ENCODE data around the gene SMARCB1. TPM values are rescaled to one million over a fixed set of nuclear protein-coding genes. Genes with fewer than 3 reads are reported as not detected.
A peak's percentile ranks its signal among the peaks of the same experiment; 100 is the strongest.

The SMARCB1 gene
- total and polyA plus RNA-seq, 2 donors (not counting 1 experiment from before 2014, with no cell fraction given), result 179 to 190 TPM

DNA sequence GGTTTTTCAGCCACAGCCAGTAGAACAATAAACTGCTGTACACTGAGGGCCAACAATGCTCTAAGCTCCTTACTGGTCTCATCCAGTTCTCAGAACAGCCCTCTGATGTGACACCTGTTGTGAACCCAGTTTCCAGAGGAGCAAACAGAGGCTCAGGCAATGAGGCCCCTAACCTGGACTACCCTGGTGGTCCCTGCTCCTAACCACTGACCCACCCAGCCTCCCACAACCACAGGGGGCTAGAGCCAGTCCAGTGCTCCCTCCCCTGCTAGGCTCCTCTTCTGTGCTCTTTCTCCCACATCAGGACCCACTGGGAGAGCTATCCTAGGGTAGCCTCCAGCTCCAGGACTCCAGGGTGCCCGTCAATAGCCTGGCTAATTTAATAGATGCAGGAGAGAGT lies 4.1 kb upstream of the SMARCB1 start:
- no CpG with 5 or more reads among the region's 1 CpG for WGBS (ENCODE audit: insufficient coverage)
- H3K27ac Mint-ChIP-seq, result peak overlapping the region; percentile 37
- peaks cover 14% of the 10 kb centered on the region for H3K4me1 Mint-ChIP-seq
- H3K79me2 ChIP-seq (ENCODE audit: control insufficient read depth, insufficient read depth, low read length), result peaks cover 4% of the 10 kb centered on the region
- no peak overlapping the region for H2AFZ ChIP-seq (ENCODE audit: insufficient read depth, low read depth, low read length, poor library complexity, severe bottlenecking)
- TF ChIP-seq, protein P1, sequence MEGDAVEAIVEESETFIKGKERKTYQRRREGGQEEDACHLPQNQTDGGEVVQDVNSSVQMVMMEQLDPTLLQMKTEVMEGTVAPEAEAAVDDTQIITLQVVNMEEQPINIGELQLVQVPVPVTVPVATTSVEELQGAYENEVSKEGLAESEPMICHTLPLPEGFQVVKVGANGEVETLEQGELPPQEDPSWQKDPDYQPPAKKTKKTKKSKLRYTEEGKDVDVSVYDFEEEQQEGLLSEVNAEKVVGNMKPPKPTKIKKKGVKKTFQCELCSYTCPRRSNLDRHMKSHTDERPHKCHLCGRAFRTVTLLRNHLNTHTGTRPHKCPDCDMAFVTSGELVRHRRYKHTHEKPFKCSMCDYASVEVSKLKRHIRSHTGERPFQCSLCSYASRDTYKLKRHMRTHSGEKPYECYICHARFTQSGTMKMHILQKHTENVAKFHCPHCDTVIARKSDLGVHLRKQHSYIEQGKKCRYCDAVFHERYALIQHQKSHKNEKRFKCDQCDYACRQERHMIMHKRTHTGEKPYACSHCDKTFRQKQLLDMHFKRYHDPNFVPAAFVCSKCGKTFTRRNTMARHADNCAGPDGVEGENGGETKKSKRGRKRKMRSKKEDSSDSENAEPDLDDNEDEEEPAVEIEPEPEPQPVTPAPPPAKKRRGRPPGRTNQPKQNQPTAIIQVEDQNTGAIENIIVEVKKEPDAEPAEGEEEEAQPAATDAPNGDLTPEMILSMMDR (IDR thresholded peaks at IDR 0.05), result no peak
- TF ChIP-seq EZH2 (IDR thresholded peaks at IDR 0.05; ENCODE audit: borderline replicate concordance, insufficient read depth, low read depth, low read length, poor library complexity, severe bottlenecking), result no peak
- peaks cover 0 to 10% of the 10 kb centered on the region in 2 experiments for H3K36me3 ChIP-seq (replicated peaks in 1 of 2; ENCODE audit: control extremely low read depth in 1 of 2, control insufficient read depth in 1 of 2, extremely low read depth in 1 of 2, insufficient read depth in 2 of 2, low read length in 1 of 2)
- no peak for ATAC-seq (ENCODE audit: low read depth)
- H3K9me3 Mint-ChIP-seq (ENCODE audit: insufficient read depth), result no peaks in the 10 kb centered on the region
- H3K9ac ChIP-seq (ENCODE audit: low read length), result no peak overlapping the region
- H3K4me3 ChIP-seq (ENCODE audit: control extremely low read depth in 1 of 5, extremely low read depth in 1 of 5, insufficient read depth in 1 of 5, low read depth in 2 of 5, low read length in 4 of 5), result no peak overlapping the region
- intact Hi-C loops (cut with micrococcal nuclease), result loop anchor here (10.0 kb wide), 1 partner anchor 232 kb away; the partner anchor contains the start of gene CABIN1
- H3K27me3 ChIP-seq (replicated peaks in 1 of 4; ENCODE audit: control extremely low read depth in 1 of 4, control insufficient read depth in 3 of 4, insufficient read depth in 4 of 4, low read length in 3 of 4), result no peaks in the 10 kb centered on the region
- H4K20me1 ChIP-seq (ENCODE audit: control insufficient read depth, insufficient read depth, low read length, poor library complexity, severe bottlenecking), result peaks cover 3% of the 10 kb centered on the region
- H3K4me1 ChIP-seq (ENCODE audit: control insufficient read depth in 2 of 2, insufficient read depth in 2 of 2, low read length in 2 of 2), result peaks cover 20 to 22% of the 10 kb centered on the region in 2 donors
- H3K4me2 ChIP-seq (replicated peaks; ENCODE audit: low read depth, low read length, poor library complexity, severe bottlenecking), result no peak overlapping the region
- H3K9me3 ChIP-seq (ENCODE audit: control extremely low read depth in 1 of 3, control insufficient read depth in 2 of 3, insufficient read depth in 1 of 3, low read length in 2 of 3), result no peaks in the 10 kb centered on the region
- no peak for DNase-seq
- H3K27ac ChIP-seq (ENCODE audit: low read length in 2 of 2), result no peak overlapping the region
- ChIA-PET CTCF (no interaction called here), POLR2A (no interaction called here)
- H3K4me3 Mint-ChIP-seq, result no peak overlapping the region
- H3K27me3 Mint-ChIP-seq, result no peaks in the 10 kb centered on the region

DNA sequence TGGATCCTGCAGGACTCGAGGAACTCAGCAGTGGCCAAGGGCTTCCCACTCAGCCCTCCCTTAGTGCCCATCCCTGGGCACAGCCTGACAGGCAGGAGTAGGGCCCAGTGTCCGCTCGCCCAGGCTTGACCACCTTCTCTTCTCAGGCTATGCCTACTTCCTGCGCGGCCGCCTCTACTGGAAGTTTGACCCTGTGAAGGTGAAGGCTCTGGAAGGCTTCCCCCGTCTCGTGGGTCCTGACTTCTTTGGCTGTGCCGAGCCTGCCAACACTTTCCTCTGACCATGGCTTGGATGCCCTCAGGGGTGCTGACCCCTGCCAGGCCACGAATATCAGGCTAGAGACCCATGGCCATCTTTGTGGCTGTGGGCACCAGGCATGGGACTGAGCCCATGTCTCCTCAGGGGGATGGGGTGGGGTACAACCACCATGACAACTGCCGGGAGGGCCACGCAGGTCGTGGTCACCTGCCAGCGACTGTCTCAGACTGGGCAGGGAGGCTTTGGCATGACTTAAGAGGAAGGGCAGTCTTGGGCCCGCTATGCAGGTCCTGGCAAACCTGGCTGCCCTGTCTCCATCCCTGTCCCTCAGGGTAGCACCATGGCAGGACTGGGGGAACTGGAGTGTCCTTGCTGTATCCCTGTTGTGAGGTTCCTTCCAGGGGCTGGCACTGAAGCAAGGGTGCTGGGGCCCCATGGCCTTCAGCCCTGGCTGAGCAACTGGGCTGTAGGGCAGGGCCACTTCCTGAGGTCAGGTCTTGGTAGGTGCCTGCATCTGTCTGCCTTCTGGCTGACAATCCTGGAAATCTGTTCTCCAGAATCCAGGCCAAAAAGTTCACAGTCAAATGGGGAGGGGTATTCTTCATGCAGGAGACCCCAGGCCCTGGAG lies 3.3 kb upstream of the SMARCB1 start:
- Mint-ChIP-seq H3K4me3 (no peak overlapping the region), H3K27me3 (no peaks in the 10 kb centered on the region), H3K27ac (no peak overlapping the region), H3K9me3 (ENCODE audit: insufficient read depth) (no peaks in the 10 kb centered on the region), H3K4me1 (peaks cover 21% of the 10 kb centered on the region)
- H3K9me3 ChIP-seq (ENCODE audit: control extremely low read depth in 1 of 3, control insufficient read depth in 2 of 3, insufficient read depth in 1 of 3, low read length in 2 of 3), result no peaks in the 10 kb centered on the region
- DNase-seq (no peak), ATAC-seq (ENCODE audit: low read depth) (no peak)
- peaks cover 0 to 10% of the 10 kb centered on the region in 2 experiments for H3K36me3 ChIP-seq (replicated peaks in 1 of 2; ENCODE audit: control extremely low read depth in 1 of 2, control insufficient read depth in 1 of 2, extremely low read depth in 1 of 2, insufficient read depth in 2 of 2, low read length in 1 of 2)
- intact Hi-C loops (cut with micrococcal nuclease), result loop anchor here (10.0 kb wide), 1 partner anchor 231 kb away; the partner anchor contains the start of gene CABIN1
- H3K4me3 ChIP-seq (ENCODE audit: control extremely low read depth in 1 of 5, extremely low read depth in 1 of 5, insufficient read depth in 1 of 5, low read depth in 2 of 5, low read length in 4 of 5), result no peak overlapping the region
- H3K4me1 ChIP-seq (ENCODE audit: control insufficient read depth in 2 of 2, insufficient read depth in 2 of 2, low read length in 2 of 2), result peaks cover 28 to 30% of the 10 kb centered on the region in 2 donors
- H2AFZ ChIP-seq (ENCODE audit: insufficient read depth, low read depth, low read length, poor library complexity, severe bottlenecking), result no peak overlapping the region
- H3K27me3 ChIP-seq (replicated peaks in 1 of 4; ENCODE audit: control extremely low read depth in 1 of 4, control insufficient read depth in 3 of 4, insufficient read depth in 4 of 4, low read length in 3 of 4), result no peaks in the 10 kb centered on the region
- 89% methylated on average over 14 of the region's 15 CpGs for WGBS (ENCODE audit: insufficient coverage)
- no peak overlapping the region for H3K9ac ChIP-seq (ENCODE audit: low read length)
- no peak overlapping the region for H3K4me2 ChIP-seq (replicated peaks; ENCODE audit: low read depth, low read length, poor library complexity, severe bottlenecking)
- peaks cover 12% of the 10 kb centered on the region for H3K79me2 ChIP-seq (ENCODE audit: control insufficient read depth, insufficient read depth, low read length)
- peak overlapping the region in 1 of 2 donors; percentile 27 for H3K27ac ChIP-seq (ENCODE audit: low read length in 2 of 2)
- peaks cover 11% of the 10 kb centered on the region for H4K20me1 ChIP-seq (ENCODE audit: control insufficient read depth, insufficient read depth, low read length, poor library complexity, severe bottlenecking)
- no peak for TF ChIP-seq EZH2 (IDR thresholded peaks at IDR 0.05; ENCODE audit: borderline replicate concordance, insufficient read depth, low read depth, low read length, poor library complexity, severe bottlenecking)
- TF ChIP-seq, protein P1 (IDR thresholded peaks at IDR 0.05), result no peak
- POLR2A ChIA-PET, result no interaction called here
- CTCF ChIA-PET, result no interaction called here
